Activated CD4-positive, alpha-beta memory T cell treated with anti-CD3 and anti-CD28 coated beads, Interleukin-2, amount 10 ng/mL, durations not matched to agents 7 days and 5 days (primary cell): Measurements from ENCODE around the gene PRTN3. TPM values are rescaled to one million over a fixed set of nuclear protein-coding genes. Genes with fewer than 3 reads are reported as not detected.
"Not testable (repeated sequence)": the region's sequence is repeated elsewhere in the genome, so short reads cannot be mapped to it uniquely, and the experiment has no call there.

Source experiments
- CTCF ChIA-PET: fragments of 350-600 bp; sonication (Branson Sonifier 250); formaldehyde crosslinking; loops from one replicate; lab custom pipeline; 2021; ENCODE audit warnings: antibody characterized with exemption, inconsistent platforms; lab: Charles Lee
- POLR2A ChIA-PET: fragments of 350-600 bp; sonication (Branson Sonifier 250); formaldehyde crosslinking; loops from one replicate; lab custom pipeline; 2021; ENCODE audit warnings: antibody characterized with exemption; lab: Charles Lee
- DNase-seq: peaks from one replicate; pipeline ENCODE4 v3.0.0-alpha.2; 2020
- H3K27ac Mint-ChIP-seq: one replicate; pipeline ENCODE4 v1.8.0; 2021; ENCODE audit warnings: mild to moderate bottlenecking, mixed read lengths
- H3K27me3 Mint-ChIP-seq: one replicate; pipeline ENCODE4 v1.8.0; 2021; ENCODE audit warnings: mixed read lengths
- H3K36me3 Mint-ChIP-seq: one replicate; pipeline ENCODE4 v1.8.0; 2021; ENCODE audit warnings: low read depth, mixed read lengths
- H3K4me1 Mint-ChIP-seq: one replicate; pipeline ENCODE4 v1.8.0; 2021; ENCODE audit warnings: mixed read lengths
- H3K4me3 Mint-ChIP-seq: one replicate; pipeline ENCODE4 v1.8.0; 2021; ENCODE audit warnings: mild to moderate bottlenecking, mixed read lengths
- H3K9me3 Mint-ChIP-seq: one replicate; pipeline ENCODE4 v1.8.0; 2021; ENCODE audit warnings: mixed read lengths
- total RNA-seq, 2 experiments: library from RNA; stranded (reverse); gene quantifications; one replicate each; pipeline ENCODE4 v1.2.3, GENCODE V29; 2021

Gene PRTN3
- total RNA-seq, 2 experiments from 2014 or later, result not detected

GRCh38 chr19:815079-815774 is 25.6 kb upstream of the PRTN3 start:
- H3K27ac Mint-ChIP-seq, result no peak overlapping the region
- CTCF ChIA-PET, result no interaction called here
- POLR2A ChIA-PET, result interaction anchor here (0.9 to 2.6 kb wide), 3 partner anchors 12 to 18 kb away, joined by 3 to 9 read pairs (median 5); no protein-coding TSS in a partner anchor

DNA sequence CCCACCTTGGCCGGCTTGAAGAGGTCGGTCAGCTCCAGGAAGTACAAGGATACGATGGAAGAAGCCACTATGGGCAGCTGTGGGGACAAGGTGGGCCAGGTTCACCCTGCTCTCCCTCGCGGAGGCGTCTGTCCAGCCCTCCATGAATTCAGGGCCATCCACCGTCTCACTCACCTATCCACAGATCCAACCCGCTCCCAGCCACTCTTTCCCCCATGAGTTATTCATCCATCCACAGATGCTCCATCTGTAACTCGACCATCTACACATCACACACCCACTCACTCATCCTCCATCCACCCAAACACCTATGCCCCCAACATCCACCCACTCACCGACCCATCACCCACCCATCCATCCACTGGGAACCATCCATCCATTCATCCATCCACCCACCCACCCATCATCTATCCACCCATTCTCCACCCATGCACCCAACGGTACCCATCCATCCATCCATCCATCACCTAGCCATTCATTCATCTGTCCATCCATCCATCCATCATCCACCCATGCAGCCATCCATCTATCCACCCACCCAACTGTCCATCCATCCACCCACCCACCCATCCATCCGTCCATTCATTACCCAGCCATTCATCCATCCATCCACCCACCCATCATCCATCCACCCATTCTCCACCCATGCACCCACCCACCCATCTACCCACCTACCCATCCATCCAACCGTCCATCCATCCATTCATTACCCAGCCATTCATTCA is 24.9 kb upstream of the PRTN3 start:
- CTCF ChIA-PET, result no interaction called here
- Mint-ChIP-seq H3K4me1 (no peaks in the 10 kb centered on the region), H3K9me3 (no peaks in the 10 kb centered on the region), H3K36me3 (peaks cover 33% of the 10 kb centered on the region), H3K27ac (no peak overlapping the region), H3K27me3 (peaks cover 8% of the 10 kb centered on the region), H3K4me3 (no peak overlapping the region)
- POLR2A ChIA-PET, result interaction anchor here (0.9 to 2.6 kb wide), 3 partner anchors 13 to 19 kb away, joined by 3 to 9 read pairs (median 5); no protein-coding TSS in a partner anchor
- no peak for DNase-seq

More at GRCh38 chr19:815079-815774, 25.6 kb upstream of the PRTN3 start:
- no peak for DNase-seq
- H3K9me3 Mint-ChIP-seq, result no peaks in the 10 kb centered on the region
- H3K4me3 Mint-ChIP-seq, result no peak overlapping the region
- H3K27me3 Mint-ChIP-seq, result peaks cover 6% of the 10 kb centered on the region
- H3K36me3 Mint-ChIP-seq, result peaks cover 39% of the 10 kb centered on the region
- no peaks in the 10 kb centered on the region for H3K4me1 Mint-ChIP-seq

- POLR2A ChIA-PET, result no interaction called here
- Mint-ChIP-seq H3K4me1 (no peaks in the 10 kb centered on the region), H3K27ac (no peak overlapping the region), H3K36me3 (peaks cover 30% of the 10 kb centered on the region), H3K4me3 (no peak overlapping the region), H3K27me3 (peaks cover 10% of the 10 kb centered on the region), H3K9me3 (no peaks in the 10 kb centered on the region)
- DNase-seq, result no peak
- CTCF ChIA-PET, result no interaction called here
Observed at GRCh38 chr19:816500-816857, 24.3 kb upstream of the PRTN3 start.

- CTCF ChIA-PET, H3K4me1 Mint-ChIP-seq, H3K9me3 Mint-ChIP-seq, DNase-seq, H3K27ac Mint-ChIP-seq, H3K4me3 Mint-ChIP-seq: not testable (repeated sequence)
- POLR2A ChIA-PET, result interaction anchor here (1.3 kb wide), 1 partner anchor 17 kb away, joined by 4 read pairs; no protein-coding TSS in a partner anchor
- Mint-ChIP-seq H3K27me3 (peaks cover 24% of the 10 kb centered on the region), H3K36me3 (peaks cover 10% of the 10 kb centered on the region)
Observed at GRCh38 chr19:820212-820611, 20.6 kb upstream of the PRTN3 start.

DNA sequence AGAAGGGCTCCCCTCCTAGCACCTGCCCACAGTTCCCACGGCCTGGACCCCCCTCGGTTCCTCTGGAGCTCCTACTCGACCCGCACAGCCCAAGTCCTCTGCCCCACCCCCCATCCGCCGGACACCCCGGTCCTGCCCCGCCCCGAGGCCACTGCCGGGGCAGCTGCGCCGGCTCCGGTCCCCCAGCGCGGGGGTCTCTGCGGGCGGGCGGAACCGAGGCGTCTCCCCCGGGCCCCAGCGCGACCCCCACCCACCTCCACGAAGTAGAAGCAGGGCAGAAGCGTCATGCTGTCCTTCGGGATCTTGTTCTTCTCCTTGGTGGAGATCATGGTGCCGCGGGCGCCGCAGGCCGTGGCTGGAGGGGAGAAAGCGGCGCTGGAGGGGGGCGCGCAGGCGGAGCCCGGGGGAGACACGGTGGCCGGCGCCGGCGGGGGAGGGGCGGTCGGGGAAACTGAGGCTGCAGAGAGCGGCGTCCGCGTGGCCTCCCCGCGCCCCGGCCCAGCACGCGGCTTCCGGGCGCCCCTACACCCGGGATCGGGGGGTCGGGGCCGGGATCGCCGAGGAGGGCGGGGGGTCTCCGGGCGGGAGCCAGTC is 19.5 kb upstream of the PRTN3 start:
- ChIA-PET CTCF (no interaction called here), POLR2A (no interaction called here)
- H3K36me3 Mint-ChIP-seq, result peaks cover 4% of the 10 kb centered on the region
- H3K9me3 Mint-ChIP-seq, result no peaks in the 10 kb centered on the region
- no peak overlapping the region for H3K4me3 Mint-ChIP-seq
- no peak for DNase-seq
- H3K4me1 Mint-ChIP-seq, result no peaks in the 10 kb centered on the region
- H3K27ac Mint-ChIP-seq, result no peak overlapping the region
- peaks cover 24% of the 10 kb centered on the region for H3K27me3 Mint-ChIP-seq

- Mint-ChIP-seq H3K36me3 (no peaks in the 10 kb centered on the region), H3K4me1 (no peaks in the 10 kb centered on the region), H3K27ac (no peak within 1 kb of the TSS), H3K9me3 (no peaks in the 10 kb centered on the region), H3K27me3 (peaks cover 24% of the 10 kb centered on the region), H3K4me3 (no peak within 1 kb of the TSS)
- ChIA-PET CTCF (no interaction called here), POLR2A (no interaction called here)
- no peak for DNase-seq
Observed at GRCh38 chr19:821825-822503, 18.8 kb upstream of the PRTN3 start, which contains the start of gene PLPPR3. Gene PLPPR3, minus strand, starts transcription at chr19:821955. Its CDS starts 396 bp downstream, at chr19:821559.

DNA sequence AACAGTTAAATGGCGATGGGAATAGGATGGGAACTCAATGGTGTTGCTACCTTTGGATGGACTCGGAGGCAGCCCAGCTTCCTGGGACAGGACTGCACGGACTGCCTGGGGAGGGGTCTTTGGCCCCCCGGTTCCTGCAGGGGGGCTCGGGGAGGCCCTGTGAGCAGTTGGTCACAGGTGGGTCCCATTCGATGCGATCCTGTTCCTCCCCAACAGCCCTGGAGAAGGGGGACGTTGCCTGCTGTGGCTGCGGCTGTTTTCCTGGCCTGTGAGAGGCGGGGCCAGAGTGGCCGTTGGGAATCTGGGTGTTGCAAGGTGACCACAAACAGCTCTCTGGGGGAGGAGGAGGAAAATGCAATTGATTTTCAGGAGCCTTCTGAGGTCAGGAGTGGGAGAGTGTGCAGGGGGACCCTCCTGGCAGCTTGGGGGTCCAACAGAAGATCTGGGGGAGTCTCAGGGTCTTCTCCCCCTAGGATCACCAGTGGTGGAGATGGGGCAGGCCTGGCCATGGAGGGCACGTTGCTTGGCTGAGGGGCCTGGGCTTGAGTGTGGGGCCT is 17.2 kb upstream of the PRTN3 start:
- Mint-ChIP-seq H3K27ac (no peak overlapping the region), H3K36me3 (no peaks in the 10 kb centered on the region), H3K4me1 (no peaks in the 10 kb centered on the region), H3K27me3 (peaks cover 24% of the 10 kb centered on the region), H3K4me3 (no peak overlapping the region), H3K9me3 (no peaks in the 10 kb centered on the region)
- DNase-seq, result no peak
- POLR2A ChIA-PET, result no interaction called here
- CTCF ChIA-PET, result no interaction called here

DNA sequence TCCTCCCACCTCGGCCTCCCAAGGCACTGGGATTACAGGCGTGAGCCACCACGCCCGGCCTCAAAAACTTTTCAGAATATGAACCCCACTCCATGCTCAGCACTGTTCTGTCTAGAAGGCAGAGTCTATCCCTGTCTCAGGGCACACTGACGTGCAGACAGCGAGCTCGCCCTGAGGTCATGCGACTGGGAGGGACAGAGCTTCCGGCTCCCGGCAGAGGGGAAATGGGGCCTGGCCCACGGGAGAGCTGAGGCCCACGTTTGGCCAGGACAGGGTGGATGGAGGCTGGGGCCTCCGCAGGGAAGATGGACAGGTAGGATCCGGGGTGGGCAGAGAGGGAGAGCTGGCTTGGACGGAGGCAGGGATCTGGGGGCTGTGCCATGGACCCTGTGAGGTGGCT is 15.9 kb upstream of the PRTN3 start:
- Mint-ChIP-seq H3K4me3 (no peak overlapping the region), H3K9me3 (no peaks in the 10 kb centered on the region), H3K4me1 (no peaks in the 10 kb centered on the region), H3K27ac (no peak overlapping the region), H3K36me3 (no peaks in the 10 kb centered on the region), H3K27me3 (peaks cover 20% of the 10 kb centered on the region)
- ChIA-PET CTCF (no interaction called here), POLR2A (no interaction called here)
- no peak for DNase-seq

- CTCF ChIA-PET, result interaction anchor here (0.6 kb wide), 1 partner anchor 16 kb away, joined by 4 read pairs; no protein-coding TSS in a partner anchor
- Mint-ChIP-seq H3K4me1 (no peaks in the 10 kb centered on the region), H3K36me3 (no peaks in the 10 kb centered on the region), H3K4me3 (no peak overlapping the region), H3K9me3 (no peaks in the 10 kb centered on the region), H3K27me3 (peaks cover 15% of the 10 kb centered on the region), H3K27ac (no peak overlapping the region)
- POLR2A ChIA-PET, result no interaction called here
- no peak for DNase-seq
Observed at GRCh38 chr19:825897-826644, 14.7 kb upstream of the PRTN3 start.

- Mint-ChIP-seq H3K36me3 (no peaks in the 10 kb centered on the region), H3K9me3 (no peaks in the 10 kb centered on the region), H3K4me3 (no peak overlapping the region), H3K4me1 (no peaks in the 10 kb centered on the region), H3K27me3 (peaks cover 14% of the 10 kb centered on the region), H3K27ac (no peak overlapping the region)
- DNase-seq, result no peak
- CTCF ChIA-PET, result no interaction called here
- POLR2A ChIA-PET, result no interaction called here
Observed at GRCh38 chr19:827314-827709, 13.5 kb upstream of the PRTN3 start.

GRCh38 chr19:827710-828321 is 13.0 kb upstream of the PRTN3 start, which contains the start of gene AZU1:
Gene AZU1, plus strand, starts transcription at chr19:827837. Its CDS starts 10 bp downstream, at chr19:827847.
- Mint-ChIP-seq H3K27ac (no peak within 1 kb of the TSS), H3K9me3 (no peaks in the 10 kb centered on the region), H3K4me1 (no peaks in the 10 kb centered on the region), H3K27me3 (peaks cover 11% of the 10 kb centered on the region), H3K36me3 (no peaks in the 10 kb centered on the region), H3K4me3 (no peak within 1 kb of the TSS)
- DNase-seq, result no peak
- POLR2A ChIA-PET, result no interaction called here
- CTCF ChIA-PET, result interaction anchor here (0.6 kb wide), 1 partner anchor 170 kb away, joined by 4 read pairs; no protein-coding TSS in a partner anchor
